Stimulated activated naive CD4-positive, alpha-beta T cell (primary cell): ENCODE data around the gene ERAP2.
"Not testable (repeated sequence)": the region's sequence is repeated elsewhere in the genome, so short reads cannot be mapped to it uniquely, and the experiment has no call there.

Experiments
- DNase-seq, 6 experiments: peaks; one replicate each; lab custom pipeline; 2025; lab: John Stamatoyannopoulos, UW

ERAP2 gene

GRCh38 chr5:96896806-96897205 is 20.5 kb downstream of the ERAP2 start:
- DNase-seq: no peak

- no peak for DNase-seq
These were observed 25.1 kb downstream of the ERAP2 start for GRCh38 chr5:96901384-96901783.

- DNase-seq: no peak
These were observed 25.5 kb downstream of the ERAP2 start for GRCh38 chr5:96901841-96902240.

GRCh38 chr5:96902876-96903275 is 26.6 kb downstream of the ERAP2 start:
- no peak for DNase-seq

- DNase-seq: no peak
These were observed 27.0 kb downstream of the ERAP2 start for GRCh38 chr5:96903300-96903699.

- DNase-seq: no peak
These were observed 28.0 kb downstream of the ERAP2 start for GRCh38 chr5:96904054-96904931.

GRCh38 chr5:96905864-96906263 is 29.6 kb downstream of the ERAP2 start:
- no peak for DNase-seq

GRCh38 chr5:96909003-96909402 is 32.7 kb downstream of the ERAP2 start:
- no peak for DNase-seq

GRCh38 chr5:96909435-96909834 is 33.1 kb downstream of the ERAP2 start:
- DNase-seq: no peak

- no peak for DNase-seq
These were observed 34.8 kb downstream of the ERAP2 start for GRCh38 chr5:96911139-96911538.

- no peak for DNase-seq
These were observed 36.9 kb downstream of the ERAP2 start for GRCh38 chr5:96913233-96913632.

GRCh38 chr5:96919754-96920197 is 43.5 kb downstream of the ERAP2 start:
- DNase-seq: no peak

- DNase-seq: no peak
These were observed 44.5 kb downstream of the ERAP2 start for GRCh38 chr5:96920744-96921355.

GRCh38 chr5:96922499-96923244 is 46.4 kb downstream of the ERAP2 start:
- DNase-seq: no peak

GRCh38 chr5:96924016-96924443 is 47.7 kb downstream of the ERAP2 start:
- peak; percentile 5 to 55 (median 30) for DNase-seq

- DNase-seq: no peak
These were observed 50.0 kb downstream of the ERAP2 start for GRCh38 chr5:96926276-96926675.

- no peak for DNase-seq
These were observed 50.7 kb downstream of the ERAP2 start for GRCh38 chr5:96927008-96927407.

- DNase-seq: peak in 1 of 6 experiments; percentile 11
These were observed 52.8 kb downstream of the ERAP2 start for GRCh38 chr5:96928931-96929708.

GRCh38 chr5:96930058-96930457 is 53.8 kb downstream of the ERAP2 start:
- no peak for DNase-seq

GRCh38 chr5:96930589-96930988 is 54.3 kb downstream of the ERAP2 start:
- no peak for DNase-seq

GRCh38 chr5:96931037-96931436 is 54.7 kb downstream of the ERAP2 start:
- not testable (repeated sequence) for DNase-seq

GRCh38 chr5:96931605-96932004 is 55.3 kb downstream of the ERAP2 start:
- no peak for DNase-seq
